Nephron (organoid): Measurements from ENCODE around the gene GALNT6.
A peak's percentile ranks its signal among the peaks of the same experiment; 100 is the strongest.

Experiments used
- H3K27ac Mint-ChIP-seq, 3 experiments: 2 replicates each; pipeline ENCODE4 v1.8.0; 2020; ENCODE audit warnings: mixed read lengths in 3 of 3, mild to moderate bottlenecking in 2 of 3, moderate library complexity in 1 of 3
- H3K27me3 Mint-ChIP-seq: 2 replicates; pipeline ENCODE4 v1.8.0; 2021; ENCODE audit warnings: low read depth, mild to moderate bottlenecking, moderate library complexity, mixed read lengths
- H3K36me3 Mint-ChIP-seq: 2 replicates; pipeline ENCODE4 v1.8.0; 2020; ENCODE audit warnings: low read depth, mixed read lengths
- H3K4me1 Mint-ChIP-seq: 2 replicates; pipeline ENCODE4 v1.8.0; 2020; ENCODE audit warnings: mixed read lengths
- H3K4me3 Mint-ChIP-seq, 3 experiments: 2 replicates each; pipeline ENCODE4 v1.8.0; 2020; ENCODE audit warnings: mild to moderate bottlenecking in 3 of 3, mixed read lengths in 3 of 3, moderate library complexity in 2 of 3
- H3K9me3 Mint-ChIP-seq: 2 replicates; pipeline ENCODE4 v1.8.0; 2020; ENCODE audit warnings: mixed read lengths
- TF ChIP-seq, protein P1 (sequence below), 3 experiments: fragments of 200-600 bp; sonication (generic); IDR thresholded peaks; one replicate each; pipeline ENCODE4 v1.5.0; 2021; ENCODE audit warnings: antibody characterized with exemption in 3 of 3; ENCODE audit not compliant: unreplicated experiment in 3 of 3

The GALNT6 gene

DNA sequence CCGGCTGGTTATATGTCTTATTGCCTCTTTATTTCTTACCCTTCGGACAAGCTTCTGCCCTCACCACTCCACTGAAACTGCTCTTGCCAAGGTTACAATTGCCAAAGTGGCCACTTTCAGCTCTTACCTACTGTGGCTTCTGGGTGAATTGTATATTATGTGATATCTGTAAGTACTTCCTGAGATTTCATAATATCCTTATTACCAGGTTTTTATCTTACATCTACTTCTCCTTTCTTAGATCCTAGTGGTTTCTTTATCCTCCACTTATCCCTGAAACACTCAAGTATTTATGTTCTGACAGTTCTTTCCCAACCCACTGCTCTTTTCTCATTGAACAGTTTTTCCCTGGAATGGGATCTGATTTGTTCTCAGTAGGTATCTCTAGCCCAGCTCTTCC, 55.3 kb downstream of the GALNT6 start:
- TF ChIP-seq, protein P1, sequence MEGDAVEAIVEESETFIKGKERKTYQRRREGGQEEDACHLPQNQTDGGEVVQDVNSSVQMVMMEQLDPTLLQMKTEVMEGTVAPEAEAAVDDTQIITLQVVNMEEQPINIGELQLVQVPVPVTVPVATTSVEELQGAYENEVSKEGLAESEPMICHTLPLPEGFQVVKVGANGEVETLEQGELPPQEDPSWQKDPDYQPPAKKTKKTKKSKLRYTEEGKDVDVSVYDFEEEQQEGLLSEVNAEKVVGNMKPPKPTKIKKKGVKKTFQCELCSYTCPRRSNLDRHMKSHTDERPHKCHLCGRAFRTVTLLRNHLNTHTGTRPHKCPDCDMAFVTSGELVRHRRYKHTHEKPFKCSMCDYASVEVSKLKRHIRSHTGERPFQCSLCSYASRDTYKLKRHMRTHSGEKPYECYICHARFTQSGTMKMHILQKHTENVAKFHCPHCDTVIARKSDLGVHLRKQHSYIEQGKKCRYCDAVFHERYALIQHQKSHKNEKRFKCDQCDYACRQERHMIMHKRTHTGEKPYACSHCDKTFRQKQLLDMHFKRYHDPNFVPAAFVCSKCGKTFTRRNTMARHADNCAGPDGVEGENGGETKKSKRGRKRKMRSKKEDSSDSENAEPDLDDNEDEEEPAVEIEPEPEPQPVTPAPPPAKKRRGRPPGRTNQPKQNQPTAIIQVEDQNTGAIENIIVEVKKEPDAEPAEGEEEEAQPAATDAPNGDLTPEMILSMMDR (IDR thresholded peaks at IDR 0.05; ENCODE audit: unreplicated experiment in 3 of 3), result no peak

DNA sequence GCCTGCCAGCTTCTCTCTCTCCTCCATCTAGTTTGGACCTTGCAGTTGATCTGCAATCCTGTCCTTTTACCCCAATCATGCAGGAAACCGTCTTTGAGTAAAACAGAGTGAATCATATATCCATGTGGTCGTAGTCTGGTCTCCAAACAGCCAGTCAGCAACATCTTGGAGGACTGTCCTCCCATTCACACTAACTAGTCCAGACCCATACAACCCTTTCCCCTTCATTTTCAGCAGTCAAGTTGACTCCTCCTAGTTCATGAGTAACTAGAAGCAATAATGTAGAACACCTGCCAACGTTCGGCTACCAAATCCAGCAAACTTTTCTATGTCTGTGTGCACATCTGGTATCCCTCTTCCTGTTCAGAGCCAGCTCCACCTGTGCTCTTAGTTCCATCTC, 56.4 kb downstream of the GALNT6 start:
- TF ChIP-seq, protein P1 (IDR thresholded peaks at IDR 0.05; ENCODE audit: unreplicated experiment in 3 of 3), result no peak
- Mint-ChIP-seq H3K36me3 (no peaks in the 10 kb centered on the region), H3K4me1 (no peaks in the 10 kb centered on the region), H3K4me3 (no peak overlapping the region), H3K9me3 (no peaks in the 10 kb centered on the region), H3K27me3 (no peaks in the 10 kb centered on the region), H3K27ac (peak overlapping the region in 1 of 3 experiments; percentile 13)

More for the DNA sequence above, 55.3 kb downstream of the GALNT6 start:
- Mint-ChIP-seq H3K27ac (no peak overlapping the region), H3K36me3 (no peaks in the 10 kb centered on the region), H3K9me3 (no peaks in the 10 kb centered on the region), H3K27me3 (no peaks in the 10 kb centered on the region), H3K4me1 (no peaks in the 10 kb centered on the region), H3K4me3 (no peak overlapping the region)

DNA sequence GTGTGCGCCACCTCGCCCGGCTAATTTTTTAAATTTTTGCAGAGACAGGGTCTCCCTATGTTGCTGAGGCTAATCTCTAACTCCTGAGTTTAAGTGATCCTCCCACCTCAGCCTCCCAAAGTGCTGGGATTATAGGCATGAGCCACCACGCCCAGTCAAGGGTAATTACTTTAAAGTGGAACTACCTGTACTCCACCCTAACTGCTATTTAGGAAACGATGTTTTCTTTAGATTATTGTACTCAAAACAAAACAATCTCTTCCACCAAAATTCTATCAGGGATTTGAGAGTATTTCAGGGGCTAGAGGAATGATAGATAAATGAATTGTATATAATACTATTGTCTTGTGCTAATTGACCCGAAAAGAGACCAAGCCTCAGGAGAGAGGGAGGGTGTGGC, 57.7 kb downstream of the GALNT6 start:
- Mint-ChIP-seq H3K27me3 (no peaks in the 10 kb centered on the region), H3K36me3 (no peaks in the 10 kb centered on the region), H3K27ac (no peak overlapping the region), H3K9me3 (no peaks in the 10 kb centered on the region), H3K4me3 (no peak overlapping the region), H3K4me1 (no peaks in the 10 kb centered on the region)
- TF ChIP-seq, protein P1 (IDR thresholded peaks at IDR 0.05; ENCODE audit: unreplicated experiment in 3 of 3), result no peak

DNA sequence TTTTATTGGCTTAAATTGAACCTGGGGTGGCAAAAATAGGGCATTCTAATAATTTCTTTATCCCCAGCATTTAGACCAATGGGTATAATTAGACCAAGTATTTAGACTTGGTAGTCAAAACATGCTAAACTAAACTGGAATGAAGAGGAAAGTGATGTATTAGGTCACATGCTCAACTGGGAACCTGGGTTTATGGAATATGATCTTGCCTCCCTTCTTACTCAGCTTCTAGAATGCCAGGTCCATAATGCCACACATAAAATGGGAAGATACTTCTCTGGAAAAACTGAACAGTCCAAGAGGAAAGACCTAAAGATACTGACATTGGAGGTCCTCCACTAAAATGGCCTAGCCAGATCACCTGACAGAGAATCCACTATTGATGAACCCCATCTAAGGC, 61.0 kb downstream of the GALNT6 start:
- H3K9me3 Mint-ChIP-seq, result no peaks in the 10 kb centered on the region

DNA sequence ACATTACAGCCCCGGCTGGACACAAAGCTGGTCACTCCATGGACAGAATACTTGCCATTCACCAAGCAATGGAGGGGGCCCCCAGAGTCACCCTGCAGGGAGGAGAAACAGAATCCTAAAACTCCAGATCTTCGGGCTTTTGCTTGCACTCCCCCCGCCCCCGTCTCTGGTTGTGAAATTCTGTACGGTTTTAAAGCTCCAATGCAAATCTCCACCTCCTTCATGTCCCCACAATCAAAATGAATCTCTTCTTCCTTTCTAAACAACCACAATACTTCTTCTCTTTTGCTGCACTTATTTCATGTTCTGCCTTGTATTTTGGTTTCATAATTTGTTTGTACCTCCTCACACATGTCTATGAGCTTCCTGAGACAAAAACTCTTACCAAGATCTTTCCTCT, 61.5 kb downstream of the GALNT6 start:
- Mint-ChIP-seq H3K27me3 (no peaks in the 10 kb centered on the region), H3K4me1 (peaks cover 6% of the 10 kb centered on the region), H3K9me3 (no peaks in the 10 kb centered on the region), H3K36me3 (no peaks in the 10 kb centered on the region), H3K27ac (peak overlapping the region in 1 of 3 experiments; percentile 6), H3K4me3 (no peak overlapping the region)
- TF ChIP-seq, protein P1 (IDR thresholded peaks at IDR 0.05; ENCODE audit: unreplicated experiment in 3 of 3), result no peak

More for the DNA sequence above, 61.0 kb downstream of the GALNT6 start:
- Mint-ChIP-seq H3K27ac (no peak overlapping the region), H3K4me1 (peaks cover 6% of the 10 kb centered on the region), H3K36me3 (no peaks in the 10 kb centered on the region), H3K27me3 (no peaks in the 10 kb centered on the region), H3K4me3 (no peak overlapping the region)
- TF ChIP-seq, protein P1 (IDR thresholded peaks at IDR 0.05; ENCODE audit: unreplicated experiment in 3 of 3), result no peak

DNA sequence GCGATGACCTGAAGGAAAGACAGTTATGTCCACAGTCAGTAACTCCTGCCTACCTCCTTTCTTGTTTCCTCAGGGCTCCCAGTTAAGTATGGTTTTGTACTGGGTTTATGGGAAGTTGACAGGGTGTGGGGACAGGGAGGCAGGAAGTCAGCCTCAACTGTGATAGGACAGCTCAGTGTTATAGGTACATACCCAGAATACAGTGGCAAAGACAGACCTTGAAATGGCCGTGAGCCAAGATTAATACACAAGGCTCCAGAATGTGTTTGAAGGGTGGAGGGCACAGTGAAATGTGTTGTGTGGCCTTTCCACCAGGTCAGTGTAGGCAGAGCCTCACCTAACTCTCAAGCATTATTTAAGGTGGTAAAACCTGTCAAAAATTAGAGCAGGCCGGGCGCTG, 62.6 kb downstream of the GALNT6 start:
- no peaks in the 10 kb centered on the region for H3K27me3 Mint-ChIP-seq
- H3K36me3 Mint-ChIP-seq, result no peaks in the 10 kb centered on the region
- H3K9me3 Mint-ChIP-seq, result no peaks in the 10 kb centered on the region
- TF ChIP-seq, protein P1 (IDR thresholded peaks at IDR 0.05; ENCODE audit: unreplicated experiment in 3 of 3), result no peak
- H3K4me3 Mint-ChIP-seq, result no peak overlapping the region
- H3K4me1 Mint-ChIP-seq, result peaks cover 6% of the 10 kb centered on the region
- no peak overlapping the region for H3K27ac Mint-ChIP-seq
